ENCODE measurements around the gene PRSS57. TPM values are rescaled to one million over a fixed set of nuclear protein-coding genes. Genes with fewer than 3 reads are reported as not detected.

Gene PRSS57
- total and polyA plus RNA-seq, 2 of the 13 experiments (the other 11 are each of a cell fraction or from before 2014, with no cell fraction given): 0.12 TPM; not detected in 1

- TF ChIP-seq CCDC6 (CRISPR knock-in tag; IDR thresholded peaks at IDR 0.05): no peak
- TF ChIP-seq ERF (CRISPR knock-in tag; IDR thresholded peaks at IDR 0.05): peak; percentile 40
- no peak for TF ChIP-seq SRF (IDR thresholded peaks at IDR 0.05; ENCODE audit: low read depth, low read length)
- TF ChIP-seq ZBTB33 (CRISPR knock-in tag; IDR thresholded peaks at IDR 0.05): 0 out of 2 replicates have a peak, but pooled peaks have one; percentile 20
- TF ChIP-seq REPIN1 (CRISPR knock-in tag; IDR thresholded peaks at IDR 0.05; ENCODE audit: borderline replicate concordance, low read depth): peak; percentile 49; the same call in 1 of the 2 replicates
- TF ChIP-seq UBTF (CRISPR knock-in tag; IDR thresholded peaks at IDR 0.05): peak; percentile 67
- TF ChIP-seq SUZ12 (IDR thresholded peaks at IDR 0.05; ENCODE audit: low read depth, low read length): no peak
- TF ChIP-seq ZNF263 (CRISPR knock-in tag; IDR thresholded peaks at IDR 0.05): peak; percentile 74
- no peak for TF ChIP-seq ZNF24 (IDR thresholded peaks at IDR 0.05)
- TF ChIP-seq ZNF160 (CRISPR knock-in tag; IDR thresholded peaks at IDR 0.05): peak; percentile 46; the same call in 1 of the 2 replicates
- no peak for TF ChIP-seq SOX13 (IDR thresholded peaks at IDR 0.05)
- peak in 1 of 2 experiments; percentile 34; a peak in 1 of 4 replicates for TF ChIP-seq SOX13 (CRISPR knock-in tag; conservative IDR thresholded peaks at IDR 0.05 in 1 of 2, IDR thresholded peaks at IDR 0.05 in 1 of 2)
- no peak for TF ChIP-seq CSRNP2 (CRISPR knock-in tag; conservative IDR thresholded peaks at IDR 0.05; ENCODE audit: low read depth)
- TF ChIP-seq POLR2AphosphoS5 (IDR thresholded peaks at IDR 0.05; ENCODE audit: low read depth, low read length): peak; percentile 94
- 0 out of 2 replicates have a peak, but pooled peaks have one; percentile 60 for TF ChIP-seq HBP1 (CRISPR knock-in tag; IDR thresholded peaks at IDR 0.05; ENCODE audit: low read depth)
- TF ChIP-seq PBX3 (CRISPR knock-in tag; IDR thresholded peaks at IDR 0.05; ENCODE audit: borderline replicate concordance): no peak
- no peak for TF ChIP-seq SP140L (CRISPR knock-in tag; IDR thresholded peaks at IDR 0.05; ENCODE audit: borderline replicate concordance)
- TF ChIP-seq NFKB2 (CRISPR knock-in tag; IDR thresholded peaks at IDR 0.05; ENCODE audit: borderline replicate concordance): peak; percentile 72; the same call in 1 of the 2 replicates
- no peak for TF ChIP-seq RAD51 (IDR thresholded peaks at IDR 0.05; ENCODE audit: borderline replicate concordance)
- 0 out of 2 replicates have a peak, but pooled peaks have one; percentile 28 for TF ChIP-seq ZFP62 (CRISPR knock-in tag; IDR thresholded peaks at IDR 0.05)
Observed at GRCh38 chr19:703651-704446, 8.6 kb upstream of the PRSS57 start (continued).

Data from HepG2 (cell line).